Prostate gland (tissue), 2 donors: ENCODE measurements around the gene PHETA1. TPM values are rescaled to one million over a fixed set of nuclear protein-coding genes. Genes with fewer than 3 reads are reported as not detected.
"Not testable (repeated sequence)": the region's sequence is repeated elsewhere in the genome, so short reads cannot be mapped to it uniquely, and the experiment has no call there.

Experiments used
- DNase-seq: peaks from one replicate; pipeline ENCODE4 v3.0.0-alpha.2; 2019; ENCODE audit warnings: low spot score
- H3K27ac ChIP-seq, 2 donors: fragments of 200-600 bp; sonication (generic); 2 replicates each; pipeline ENCODE4 v1.5.1; 2017 to 2019
- H3K27me3 ChIP-seq: fragments of 200-600 bp; sonication (generic); replicated peaks from 2 replicates; pipeline ENCODE4 v1.5.1; 2019; ENCODE audit not compliant: insufficient read depth
- H3K36me3 ChIP-seq, 2 donors: fragments of 200-600 bp; sonication (generic); 1 replicate in 1 of 2; 2 replicates in 1 of 2; pipeline versions ENCODE4 v1.5.1 to v1.8.1; 2017 to 2019
- H3K4me1 ChIP-seq: fragments of 200-600 bp; sonication (generic); replicated peaks from 2 replicates; pipeline ENCODE4 v1.5.1; 2019
- H3K4me3 ChIP-seq, 2 donors: fragments of 200-600 bp; sonication (generic); 2 replicates each; pipeline ENCODE4 v1.5.1; 2017 to 2019
- H3K9me3 ChIP-seq: fragments of 200-600 bp; sonication (generic); 2 replicates; pipeline ENCODE4 v1.5.1; 2017
- POLR2A ChIP-seq: fragments of 450-650 bp; IDR thresholded peaks from one replicate; pipeline ENCODE4 v1.6.1; 2016; ENCODE audit warnings: antibody characterized with exemption, mild to moderate bottlenecking
- POLR2AphosphoS5 ChIP-seq: sonication (generic); formaldehyde crosslinking; IDR thresholded peaks from one replicate; pipeline ENCODE4 v1.6.1; 2017; ENCODE audit warnings: antibody characterized with exemption
- WGBS: methylation state at CpG from one replicate; pipeline ENCODE4 v1.1.5; 2018; 5-methylcytosine and 5-hydroxymethylcytosine counted together
- intact Hi-C: fragments of 100-400 bp; cut with DNase I; formaldehyde crosslinking; loops from one replicate; pipeline ENCODE4 v1.14.2; 2022
- total RNA-seq, 2 donors: library from RNA; depleted of rRNA; stranded (reverse); fragments of >200 nt; gene quantifications; one replicate each; pipeline ENCODE4 v1.1.0, GENCODE V29; 2016
- TF ChIP-seq, protein P1 (sequence below), 4 experiments: fragments of 200-600 bp in 2 of 4; fragments of 450-650 bp in 2 of 4; sonication (generic) in 2 of 4; IDR thresholded peaks; 1 replicate in 3 of 4; 2 replicates in 1 of 4; pipeline ENCODE4 v1.5.1; 2016 to 2019; ENCODE audit warnings: antibody characterized with exemption in 4 of 4, mild to moderate bottlenecking in 2 of 4, moderate library complexity in 2 of 4

PHETA1 gene
- total RNA-seq, 2 donors from 2014 or later = 11.5 to 29.9 TPM

DNA sequence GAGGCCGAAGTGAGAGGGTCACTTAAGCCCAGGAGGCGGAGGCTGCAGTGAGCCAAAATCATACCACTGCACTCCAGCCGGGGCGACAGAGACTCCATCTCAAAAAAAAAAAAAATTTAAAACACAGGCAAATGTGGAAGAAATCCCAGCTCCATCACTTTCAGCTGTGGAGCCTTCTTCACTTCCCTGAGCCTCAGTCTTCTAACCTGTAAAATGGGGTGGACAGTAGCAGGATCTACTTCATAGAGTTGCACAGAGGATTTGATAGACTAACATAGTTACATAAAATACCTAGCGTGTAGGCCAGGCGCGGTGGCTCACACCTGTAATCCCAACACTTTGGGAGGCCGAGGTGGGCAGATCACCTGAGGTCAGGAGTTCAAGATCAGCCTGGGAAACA is 26.5 kb downstream of the PHETA1 start:
- Histone ChIP-seq H3K9me3 (no peaks in the 10 kb centered on the region), H3K4me3 (no peak overlapping the region), H3K36me3 (no peaks in the 10 kb centered on the region), H3K27ac (no peak overlapping the region), H3K4me1 (no peaks in the 10 kb centered on the region), H3K27me3 (no peaks in the 10 kb centered on the region)
- intact Hi-C loops = no loop called here
- WGBS = 94% methylated on average over 8 of the region's 8 CpGs
- DNase-seq = no peak
- no peak for TF ChIP-seq POLR2AphosphoS5
- TF ChIP-seq, protein P1, sequence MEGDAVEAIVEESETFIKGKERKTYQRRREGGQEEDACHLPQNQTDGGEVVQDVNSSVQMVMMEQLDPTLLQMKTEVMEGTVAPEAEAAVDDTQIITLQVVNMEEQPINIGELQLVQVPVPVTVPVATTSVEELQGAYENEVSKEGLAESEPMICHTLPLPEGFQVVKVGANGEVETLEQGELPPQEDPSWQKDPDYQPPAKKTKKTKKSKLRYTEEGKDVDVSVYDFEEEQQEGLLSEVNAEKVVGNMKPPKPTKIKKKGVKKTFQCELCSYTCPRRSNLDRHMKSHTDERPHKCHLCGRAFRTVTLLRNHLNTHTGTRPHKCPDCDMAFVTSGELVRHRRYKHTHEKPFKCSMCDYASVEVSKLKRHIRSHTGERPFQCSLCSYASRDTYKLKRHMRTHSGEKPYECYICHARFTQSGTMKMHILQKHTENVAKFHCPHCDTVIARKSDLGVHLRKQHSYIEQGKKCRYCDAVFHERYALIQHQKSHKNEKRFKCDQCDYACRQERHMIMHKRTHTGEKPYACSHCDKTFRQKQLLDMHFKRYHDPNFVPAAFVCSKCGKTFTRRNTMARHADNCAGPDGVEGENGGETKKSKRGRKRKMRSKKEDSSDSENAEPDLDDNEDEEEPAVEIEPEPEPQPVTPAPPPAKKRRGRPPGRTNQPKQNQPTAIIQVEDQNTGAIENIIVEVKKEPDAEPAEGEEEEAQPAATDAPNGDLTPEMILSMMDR (IDR thresholded peaks at IDR 0.05) = no peak
- no peak for TF ChIP-seq POLR2A

GRCh38 chr12:111341426-111342065 is 27.3 kb downstream of the PHETA1 start:
- intact Hi-C loops = no loop called here
- no peak overlapping the region for H3K27ac ChIP-seq
- no peak for DNase-seq
- no peaks in the 10 kb centered on the region for H3K4me1 ChIP-seq
- no peaks in the 10 kb centered on the region for H3K27me3 ChIP-seq
- no peaks in the 10 kb centered on the region for H3K9me3 ChIP-seq
- 88% methylated on average over 20 of the region's 20 CpGs for WGBS
- no peak overlapping the region for H3K4me3 ChIP-seq
- H3K36me3 ChIP-seq = no peaks in the 10 kb centered on the region
- no peak for TF ChIP-seq POLR2A
- TF ChIP-seq, protein P1 (IDR thresholded peaks at IDR 0.05) = no peak
- no peak for TF ChIP-seq POLR2AphosphoS5

- H3K27me3 ChIP-seq, H3K36me3 ChIP-seq, intact Hi-C loops, DNase-seq, H3K9me3 ChIP-seq, H3K4me1 ChIP-seq, H3K4me3 ChIP-seq, H3K27ac ChIP-seq: not testable (repeated sequence)
- 64% methylated on average over 8 of the region's 8 CpGs for WGBS
Observed at GRCh38 chr12:111340680-111341079, 28.2 kb downstream of the PHETA1 start.

DNA sequence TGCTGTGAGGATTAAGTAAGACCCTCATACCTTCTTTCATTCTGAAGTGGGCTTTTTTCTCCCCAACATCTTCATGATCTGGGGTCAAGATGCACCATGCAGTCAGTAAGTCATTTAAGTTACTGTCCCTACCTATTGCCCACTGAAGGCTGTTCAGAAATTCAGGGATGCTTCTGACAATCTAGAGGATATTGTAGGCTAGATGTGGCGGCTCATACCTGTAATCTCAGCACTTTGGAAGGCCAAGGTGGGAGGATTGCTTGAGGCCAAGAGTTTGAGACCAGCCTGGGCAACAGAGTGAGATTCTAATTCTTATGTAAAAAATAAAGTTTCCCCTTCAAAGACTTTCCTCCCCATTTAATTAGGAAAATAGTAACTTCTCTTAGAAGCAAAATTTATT is 28.7 kb downstream of the PHETA1 start:
- Histone ChIP-seq H3K4me3 (no peak overlapping the region), H3K9me3 (no peaks in the 10 kb centered on the region), H3K4me1 (no peaks in the 10 kb centered on the region), H3K27me3 (no peaks in the 10 kb centered on the region), H3K27ac (no peak overlapping the region), H3K36me3 (no peaks in the 10 kb centered on the region)
- TF ChIP-seq POLR2A = no peak
- TF ChIP-seq, protein P1 (IDR thresholded peaks at IDR 0.05) = no peak
- no peak for TF ChIP-seq POLR2AphosphoS5
- no peak for DNase-seq
- WGBS = 85% methylated on average over 1 of the region's 1 CpG
- intact Hi-C loops = no loop called here

DNA sequence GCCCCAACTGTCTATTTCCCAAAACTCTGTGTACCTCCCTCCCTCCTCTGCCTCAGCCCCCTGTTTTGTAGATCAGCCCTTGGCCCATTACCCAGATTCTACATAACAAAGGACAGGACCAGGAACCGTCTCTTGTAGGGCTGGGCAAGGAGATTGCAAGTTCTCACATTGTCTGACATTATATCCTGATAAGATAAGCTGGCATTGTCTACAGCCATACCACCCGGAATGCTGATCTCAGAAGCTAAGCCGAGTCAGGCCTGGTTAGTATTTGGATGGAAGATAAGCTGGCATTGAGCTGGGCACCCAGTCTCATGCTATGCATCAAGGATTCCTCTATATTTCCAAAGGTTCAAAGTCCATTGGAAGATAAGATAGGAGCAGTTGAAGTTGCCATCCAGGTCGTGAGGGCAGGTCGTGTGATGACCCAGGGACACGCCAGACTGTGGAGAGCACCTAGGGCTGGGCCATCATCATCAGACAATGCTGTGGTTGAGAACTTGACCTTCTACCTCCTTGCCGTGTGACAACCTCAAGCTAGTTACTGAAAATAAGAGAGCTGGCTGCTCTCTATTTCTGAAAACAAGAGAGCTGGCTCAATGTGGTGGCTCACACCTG is 29.5 kb downstream of the PHETA1 start:
- no peak overlapping the region for H3K27ac ChIP-seq
- intact Hi-C loops = no loop called here

DNA sequence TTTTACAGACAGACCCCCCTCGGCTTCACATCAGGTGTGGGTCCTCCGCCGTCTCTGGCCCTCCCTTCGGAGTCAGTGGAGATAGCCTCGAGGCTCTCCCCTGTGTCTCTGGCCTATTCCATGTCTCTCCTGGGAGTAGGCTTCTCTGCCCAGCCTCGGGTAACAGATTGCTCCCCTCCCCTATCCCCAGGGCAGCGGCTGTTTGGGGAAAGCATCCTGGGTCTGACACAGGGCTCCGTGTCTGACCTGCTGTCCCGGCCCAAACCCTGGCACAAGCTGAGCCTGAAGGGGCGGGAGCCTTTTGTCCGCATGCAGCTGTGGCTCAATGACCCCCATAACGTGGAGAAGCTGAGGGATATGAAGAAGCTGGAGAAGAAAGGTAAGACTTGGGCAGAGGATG is 30.8 kb downstream of the PHETA1 start:
- Histone ChIP-seq H3K9me3 (no peaks in the 10 kb centered on the region), H3K4me1 (no peaks in the 10 kb centered on the region), H3K4me3 (no peak overlapping the region), H3K27ac (no peak overlapping the region), H3K36me3 (no peaks in the 10 kb centered on the region), H3K27me3 (no peaks in the 10 kb centered on the region)
- TF ChIP-seq POLR2AphosphoS5 = no peak
- no peak for TF ChIP-seq POLR2A
- TF ChIP-seq, protein P1 (IDR thresholded peaks at IDR 0.05) = no peak
- WGBS = 83% methylated on average over 12 of the region's 12 CpGs
- intact Hi-C loops = no loop called here
- no peak for DNase-seq

More for the DNA sequence above, 29.5 kb downstream of the PHETA1 start:
- DNase-seq = no peak
- Histone ChIP-seq H3K36me3 (no peaks in the 10 kb centered on the region), H3K9me3 (no peaks in the 10 kb centered on the region), H3K4me1 (no peaks in the 10 kb centered on the region), H3K27me3 (no peaks in the 10 kb centered on the region), H3K4me3 (no peak overlapping the region)
- WGBS = 76% methylated on average over 7 of the region's 7 CpGs
- no peak for TF ChIP-seq POLR2AphosphoS5
- TF ChIP-seq POLR2A = no peak
